Left renal pelvis (tissue), 4 donors: ENCODE data around the gene IDH2. TPM values are rescaled to one million over a fixed set of nuclear protein-coding genes. Genes with fewer than 3 reads are reported as not detected.

Source experiments
- DNase-seq, 4 donors: peaks; one replicate each; pipeline ENCODE4 v3.0.0-alpha.2; 2013; ENCODE audit warnings: low read depth in 4 of 4, low spot score in 3 of 4
- polyA plus RNA-seq, 4 donors: library from polyadenylated mRNA; unstranded; fragments of 120-200 nt; gene quantifications; one replicate each; pipeline ENCODE4 v1.2.1, GENCODE V29; 2013; ENCODE audit not compliant: insufficient read length in 4 of 4

IDH2 gene
- polyA plus RNA-seq, 4 donors: 81.7 to 201 (median 190) TPM

DNA sequence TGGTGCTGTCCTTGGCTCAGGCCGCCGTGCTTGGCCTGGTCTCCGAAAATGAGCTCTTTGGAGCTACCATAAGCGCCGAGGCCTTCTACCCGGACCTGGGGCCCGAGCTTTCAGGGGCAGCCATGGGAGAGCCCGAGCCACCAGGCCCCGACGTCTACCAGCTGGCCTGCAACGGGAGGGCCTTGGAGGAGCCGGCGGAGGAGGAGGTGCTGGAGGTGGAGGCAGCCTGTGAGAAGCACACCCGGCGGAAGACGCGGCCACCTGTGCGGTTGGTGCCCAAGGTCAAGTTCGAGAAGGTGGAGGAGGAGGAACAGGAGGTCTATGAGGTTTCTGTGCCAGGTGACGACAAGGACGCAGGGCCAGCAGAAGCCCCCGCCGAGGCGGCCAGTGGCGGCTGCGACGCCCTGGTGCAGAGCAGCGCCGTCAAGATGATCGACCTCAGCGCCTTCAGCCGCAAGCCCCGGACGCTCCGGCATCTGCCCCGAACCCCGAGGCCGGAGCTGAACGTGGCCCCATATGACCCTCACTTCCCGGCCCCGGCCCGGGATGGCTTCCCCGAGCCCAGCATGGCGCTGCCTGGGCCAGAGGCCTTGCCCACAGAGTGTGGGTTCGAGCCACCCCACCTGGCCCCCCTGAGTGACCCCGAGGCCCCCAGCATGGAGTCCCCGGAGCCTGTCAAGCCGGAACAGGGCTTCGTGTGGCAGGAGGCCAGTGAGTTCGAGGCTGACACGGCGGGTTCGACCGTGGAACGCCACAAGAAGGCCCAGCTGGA is 34.9 kb downstream of the IDH2 start:
- DNase-seq: no peak

DNA sequence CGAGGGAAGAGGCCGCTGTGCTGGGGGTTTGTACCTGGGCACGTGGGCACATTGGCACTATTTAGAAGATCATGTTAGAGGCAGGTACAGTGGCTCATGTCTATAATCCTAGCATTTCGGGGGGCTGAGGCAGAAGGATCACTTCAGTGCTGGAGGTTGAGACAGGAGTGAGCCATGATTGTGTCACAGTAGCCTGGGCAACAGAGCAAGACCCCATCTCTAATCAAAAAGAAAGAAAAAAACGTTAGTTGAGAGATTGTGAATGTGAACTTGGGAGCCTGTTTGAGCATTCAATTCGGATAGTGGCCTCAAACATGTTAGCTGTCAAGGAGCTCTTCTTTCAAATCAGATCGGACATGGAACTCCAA is 36.6 kb downstream of the IDH2 start:
- DNase-seq: no peak

DNA sequence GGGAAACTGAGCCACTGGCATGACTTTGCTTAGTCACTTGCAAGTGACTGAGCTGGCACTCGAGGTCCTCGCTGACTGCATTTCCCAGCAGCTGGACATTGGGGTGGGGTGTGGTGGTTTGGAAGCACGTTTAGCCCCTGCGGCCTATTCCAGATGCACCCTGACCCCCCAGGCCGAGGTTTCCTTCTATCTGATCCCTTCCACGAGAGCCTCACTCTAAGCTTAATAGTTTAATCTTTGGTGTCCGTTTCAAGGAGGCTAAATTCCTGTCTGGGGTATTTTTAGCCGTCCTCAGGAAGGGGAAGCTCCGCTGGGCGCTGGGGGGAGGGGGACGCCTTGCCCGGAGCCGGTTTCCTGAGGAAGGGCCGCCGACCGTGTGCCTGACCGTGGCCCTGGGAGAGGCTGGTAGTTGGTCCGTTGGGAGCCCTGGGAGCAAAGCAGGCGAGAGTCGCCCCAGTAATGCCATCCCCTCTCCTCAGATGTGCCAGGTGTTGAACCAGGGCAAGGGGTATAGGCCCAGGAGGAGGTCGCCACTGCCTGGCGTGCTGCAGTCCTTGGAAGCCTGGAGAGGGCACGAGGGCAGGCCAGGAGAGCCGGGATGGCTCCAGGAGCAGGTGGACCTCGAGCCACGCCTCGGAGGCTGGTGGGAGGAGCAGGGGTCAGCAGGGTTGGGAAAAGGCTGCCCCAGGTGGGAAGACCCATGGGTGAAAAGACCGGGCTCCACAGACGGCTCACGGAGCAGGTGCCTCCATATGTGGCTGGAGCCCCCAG is 37.2 kb downstream of the IDH2 start:
- no peak for DNase-seq

DNA sequence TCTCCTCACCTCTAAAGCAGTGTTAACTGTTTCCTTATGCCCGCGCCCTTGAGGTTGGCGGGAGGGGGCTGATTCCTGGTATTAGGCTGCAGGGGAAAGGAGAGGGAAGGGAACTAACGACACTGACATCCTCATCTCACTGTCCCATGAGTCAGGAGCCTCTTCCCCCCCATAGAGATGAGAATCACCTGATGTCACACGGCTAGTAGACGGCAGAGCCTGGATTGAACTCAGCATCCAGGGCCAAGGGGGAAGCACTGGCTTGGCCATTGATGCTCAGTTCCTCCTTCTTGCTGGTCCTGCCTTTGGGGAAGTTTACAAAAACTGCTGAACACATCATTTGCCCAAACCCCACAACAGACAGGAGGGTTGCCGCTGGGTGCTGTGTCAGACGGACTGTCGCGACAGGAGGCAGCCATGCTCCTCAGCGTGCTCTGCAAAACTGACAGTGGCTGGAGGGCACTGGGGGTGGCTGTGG is 38.5 kb downstream of the IDH2 start:
- no peak for DNase-seq

DNA sequence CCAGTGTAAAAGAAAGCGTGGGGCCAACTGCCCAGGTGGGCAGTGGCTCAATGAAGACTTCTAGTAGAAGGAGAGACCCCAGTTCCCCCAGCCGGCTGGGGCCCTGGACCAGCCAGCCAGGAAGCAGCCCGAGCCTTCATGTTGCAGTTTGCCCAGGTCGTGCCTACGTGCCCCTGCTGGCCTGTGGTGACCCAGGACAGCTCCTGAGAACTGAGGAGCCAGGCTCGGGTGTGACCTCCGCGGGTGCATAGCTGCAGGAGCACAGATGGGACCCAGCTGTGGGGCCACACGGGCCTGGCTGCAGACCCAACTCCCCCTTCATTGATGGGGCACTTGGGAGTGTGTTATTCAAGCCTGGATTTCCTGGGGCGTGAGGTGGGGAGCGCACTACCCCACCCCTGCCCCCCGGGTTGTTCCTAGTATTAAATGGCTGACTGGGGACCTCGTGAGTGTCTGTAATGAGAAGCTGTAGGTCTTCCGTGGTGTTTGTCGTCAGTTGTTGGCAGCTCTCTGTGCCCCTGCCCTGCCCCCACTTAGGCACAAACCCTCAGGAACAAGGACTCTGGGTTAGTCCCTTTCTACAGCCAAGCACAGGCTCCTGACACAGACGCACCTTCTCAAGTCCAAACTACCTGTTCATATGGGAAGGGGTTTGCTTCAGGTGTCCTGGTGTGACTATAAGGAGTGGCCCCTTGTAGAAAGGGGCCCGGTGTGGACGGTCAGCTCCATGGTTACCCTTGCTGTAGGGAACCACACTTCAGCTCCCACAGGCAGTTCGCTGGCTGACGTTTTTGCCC is 39.1 kb downstream of the IDH2 start:
- DNase-seq: no peak

DNA sequence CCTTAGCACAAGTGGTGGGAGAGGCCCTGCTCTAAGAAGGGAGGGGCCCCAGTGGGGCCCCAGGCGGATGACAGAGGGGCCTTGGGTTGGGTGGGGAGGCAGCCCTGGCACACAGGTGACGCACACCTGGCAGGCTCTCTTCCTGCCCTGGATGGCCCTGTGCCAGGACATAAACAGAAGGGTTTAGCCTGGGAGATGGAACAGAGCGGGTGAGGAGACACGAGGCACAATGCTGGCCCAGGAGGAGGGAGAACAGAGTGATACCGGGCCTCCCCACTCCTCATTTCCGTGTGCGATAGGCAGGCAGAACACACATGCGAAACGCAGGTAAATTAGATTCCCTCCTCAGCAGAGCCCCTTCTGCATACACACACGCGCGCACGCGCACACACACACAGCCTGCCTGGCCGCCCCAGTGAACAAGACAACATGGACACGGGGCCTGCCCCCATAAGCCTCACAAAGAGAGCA is 39.8 kb downstream of the IDH2 start:
- no peak for DNase-seq

DNA sequence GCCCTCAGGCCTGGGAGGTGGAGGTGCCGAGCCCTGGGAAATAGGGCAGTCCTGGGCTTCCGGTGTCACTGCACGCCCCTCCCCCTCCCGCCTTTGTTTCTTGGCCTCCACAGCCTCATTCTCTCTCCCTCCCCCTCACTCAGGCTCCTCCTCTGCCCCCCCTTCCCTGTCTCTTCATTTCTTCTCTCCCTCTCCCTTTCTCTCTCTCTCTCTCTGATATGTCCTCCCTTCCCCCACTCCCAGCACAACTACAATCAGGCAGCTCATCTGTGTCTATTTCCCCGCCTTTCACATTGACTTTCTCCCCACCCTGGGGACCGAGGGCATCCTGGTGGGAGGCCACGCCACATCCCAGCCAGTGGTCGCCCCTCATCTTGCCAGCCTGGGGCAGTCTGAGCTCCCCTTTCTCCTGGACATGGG is 40.2 kb downstream of the IDH2 start:
- DNase-seq: no peak

DNA sequence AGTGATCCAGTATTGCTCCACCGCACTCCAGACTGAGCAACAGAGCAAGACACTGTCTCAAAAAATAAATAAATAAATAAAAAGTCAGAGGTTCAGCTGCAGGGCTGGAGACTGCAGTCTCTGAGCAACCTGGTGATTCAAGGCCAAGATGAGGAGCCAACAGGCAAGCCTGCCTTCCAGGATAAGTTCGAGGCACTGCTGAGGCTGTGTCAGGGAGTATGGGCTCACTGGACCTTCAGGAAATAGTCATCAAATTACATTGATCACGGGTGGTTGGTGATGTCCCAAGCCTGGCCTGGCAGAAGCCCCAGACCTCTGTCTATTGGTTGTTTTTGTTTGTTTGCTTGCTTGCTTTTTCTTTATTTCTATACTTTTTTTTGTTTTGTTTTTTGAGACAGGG is 41.5 kb downstream of the IDH2 start:
- DNase-seq: no peak

DNA sequence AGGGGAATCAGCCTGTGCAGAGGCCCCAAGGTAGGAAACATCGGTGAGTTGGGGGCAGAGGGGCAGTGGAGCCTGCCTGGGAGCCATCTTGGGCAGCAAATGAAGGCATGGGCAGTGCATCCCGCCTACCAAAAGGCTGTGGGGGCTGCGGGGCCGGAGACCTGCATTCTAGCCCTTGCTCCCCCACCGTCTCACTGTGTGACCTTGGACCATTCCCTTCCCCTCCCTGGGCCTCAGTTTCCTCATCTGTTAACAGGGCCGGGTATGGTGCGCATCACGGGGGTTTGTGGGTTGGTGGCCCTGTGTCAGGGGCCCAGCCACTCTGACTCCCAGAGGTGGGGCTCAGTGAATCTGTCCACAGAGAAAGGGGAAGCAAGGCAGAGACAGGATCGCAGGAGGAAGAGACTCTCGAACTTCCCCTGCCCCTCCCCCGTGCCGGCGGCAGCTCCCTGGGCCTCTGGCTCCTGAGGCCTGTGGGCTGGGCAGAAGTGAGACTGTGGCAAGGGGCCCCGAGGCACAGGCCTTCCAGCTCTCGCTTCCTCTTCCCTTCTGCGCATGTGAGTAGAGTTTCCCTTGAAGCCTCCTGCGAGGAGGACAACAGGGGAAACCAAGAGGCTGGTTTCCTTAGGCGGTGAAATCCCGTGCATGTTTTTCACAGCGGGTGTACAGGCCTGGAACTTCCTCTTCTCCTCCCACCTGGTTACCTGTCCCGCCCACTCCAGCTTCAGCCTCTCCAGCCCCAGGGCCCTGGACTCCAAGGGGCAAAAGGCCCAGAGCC is 42.9 kb downstream of the IDH2 start:
- no peak for DNase-seq

DNA sequence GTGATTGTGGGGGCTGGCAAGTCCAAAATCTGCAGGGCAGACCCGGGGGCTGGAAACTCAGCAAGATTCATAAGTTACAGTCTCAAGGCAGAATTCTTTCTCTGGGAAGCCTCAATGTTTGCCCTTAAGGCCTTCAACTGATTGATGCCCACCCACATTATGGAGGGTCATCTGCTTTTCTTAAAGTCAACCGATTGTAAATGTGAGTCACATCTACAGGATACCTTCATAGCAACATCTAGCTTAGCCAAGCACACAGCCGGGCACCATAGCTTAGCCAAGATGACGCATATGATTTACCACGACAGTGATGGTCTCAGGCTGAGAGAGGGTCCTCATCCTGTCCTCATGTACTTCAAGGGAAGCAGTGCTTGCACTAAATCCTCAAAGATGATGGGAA is 43.5 kb downstream of the IDH2 start:
- DNase-seq: no peak

DNA sequence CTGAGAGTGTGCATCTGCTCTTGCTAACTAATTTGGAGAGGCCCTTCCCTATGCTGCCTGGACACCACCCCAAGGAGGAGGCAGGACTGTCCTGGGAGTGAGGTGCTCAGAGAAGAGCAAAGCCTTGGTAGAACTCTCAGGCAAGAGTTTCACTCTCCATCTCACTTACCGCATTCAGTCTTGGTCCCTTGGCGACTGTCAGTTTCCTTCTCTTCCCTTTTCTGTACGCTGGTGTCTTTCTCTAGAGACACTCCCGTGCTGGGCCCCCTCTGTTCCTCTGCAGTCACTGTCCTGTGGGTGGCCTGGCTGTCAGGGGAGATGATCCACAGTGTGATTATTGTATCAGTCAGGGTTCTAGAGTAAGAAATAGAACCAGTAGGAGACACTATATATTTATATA is 44.0 kb downstream of the IDH2 start:
- DNase-seq: no peak

DNA sequence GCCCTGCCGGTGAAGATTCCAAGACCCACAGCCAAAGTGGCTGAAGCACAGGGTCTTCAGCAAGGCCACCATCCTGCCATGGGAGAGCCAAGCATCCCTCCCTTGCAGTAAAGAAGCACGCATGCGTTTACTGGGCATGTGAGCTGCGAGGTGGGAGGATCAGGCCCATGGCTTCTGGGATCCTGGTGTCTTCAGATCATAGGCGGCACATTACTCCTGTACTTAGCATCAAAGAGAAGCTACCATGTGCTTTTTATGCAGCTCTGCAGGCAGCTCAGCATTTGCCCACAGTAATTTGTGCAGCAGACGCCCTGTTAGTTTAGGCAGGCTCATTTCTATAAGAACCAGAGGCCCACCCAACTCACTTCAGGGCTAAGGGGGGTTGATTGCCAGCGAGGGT is 45.7 kb downstream of the IDH2 start:
- no peak for DNase-seq

DNA sequence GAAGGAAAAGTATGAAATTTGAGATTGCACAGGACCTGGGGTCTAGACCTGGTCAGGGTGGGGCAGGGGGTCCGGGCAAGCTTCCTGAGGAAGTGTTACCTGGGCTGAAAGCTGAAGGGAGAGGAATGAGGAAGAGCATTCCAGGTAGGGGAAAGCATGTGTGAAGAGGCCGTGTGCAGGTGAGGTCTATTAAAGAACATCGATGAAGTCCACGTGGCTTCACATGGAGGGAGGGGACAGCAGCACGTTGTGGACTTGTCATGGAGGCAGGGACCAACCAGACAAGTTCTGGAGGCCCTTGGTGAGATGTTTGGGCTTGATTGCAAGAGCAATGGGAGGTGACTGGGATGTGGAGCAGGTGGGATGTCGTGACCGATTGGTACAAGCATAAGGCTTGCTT is 47.1 kb downstream of the IDH2 start:
- DNase-seq: no peak

DNA sequence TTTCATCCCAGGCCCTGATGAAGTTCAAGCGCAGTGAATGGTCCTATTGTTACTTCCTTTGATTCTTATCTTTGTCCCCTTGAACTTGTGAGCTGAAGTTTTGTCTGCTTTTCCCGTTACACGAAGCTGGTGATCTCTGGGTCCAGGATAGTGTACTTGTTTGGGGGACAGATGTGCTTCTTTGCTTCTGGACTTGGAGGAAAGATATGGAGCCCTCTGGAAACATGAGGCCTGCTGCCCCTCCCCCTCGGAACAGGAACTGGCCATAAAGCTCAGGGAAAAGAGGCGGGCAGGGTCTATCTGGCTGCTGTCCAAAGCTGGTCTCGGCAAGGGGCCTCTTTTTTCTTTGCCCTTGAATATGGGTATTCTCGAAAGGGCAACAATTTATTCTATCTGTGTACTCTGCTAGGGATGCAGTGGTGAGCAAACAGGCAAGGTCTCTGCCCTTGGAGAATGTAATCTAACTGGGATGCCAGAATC is 47.6 kb downstream of the IDH2 start:
- no peak for DNase-seq

DNA sequence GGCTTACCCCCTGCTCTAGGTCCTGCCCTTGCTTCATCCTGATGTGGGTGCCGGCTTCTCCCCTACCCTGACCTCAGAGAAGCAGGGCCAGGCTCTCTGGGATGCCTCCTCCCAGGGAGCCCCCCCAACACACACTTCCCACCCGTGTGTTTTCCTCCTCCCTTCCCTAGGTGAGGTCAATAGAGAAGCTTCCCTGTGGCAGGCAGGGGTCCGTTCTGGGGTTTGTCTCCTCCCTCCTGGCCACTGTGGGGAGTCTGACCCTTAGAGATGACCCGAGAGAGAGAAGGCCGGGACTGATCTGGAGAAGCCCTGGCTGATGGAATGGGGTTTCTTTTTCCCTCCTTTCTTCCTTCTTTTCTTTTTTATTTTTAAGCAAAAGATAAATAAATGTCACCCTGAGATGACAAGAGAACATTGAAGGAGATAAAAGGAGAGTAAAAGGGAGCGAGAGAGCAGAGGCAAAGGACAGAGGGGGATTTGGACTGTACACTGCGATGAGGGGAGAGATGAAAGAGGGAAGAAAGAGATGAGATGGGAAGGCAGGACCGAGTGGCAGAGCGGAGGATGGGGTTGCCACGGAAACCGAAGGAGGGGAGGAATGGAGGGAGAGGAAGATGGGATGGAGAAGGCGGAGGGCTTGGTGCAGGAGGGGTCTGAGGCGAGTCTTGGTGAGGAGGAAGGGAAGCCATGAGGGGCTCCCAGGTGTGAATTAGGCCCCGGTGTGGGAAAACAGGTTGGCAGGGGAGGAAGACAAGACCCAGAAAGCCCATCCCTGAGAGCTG is 48.4 kb downstream of the IDH2 start:
- no peak for DNase-seq

DNA sequence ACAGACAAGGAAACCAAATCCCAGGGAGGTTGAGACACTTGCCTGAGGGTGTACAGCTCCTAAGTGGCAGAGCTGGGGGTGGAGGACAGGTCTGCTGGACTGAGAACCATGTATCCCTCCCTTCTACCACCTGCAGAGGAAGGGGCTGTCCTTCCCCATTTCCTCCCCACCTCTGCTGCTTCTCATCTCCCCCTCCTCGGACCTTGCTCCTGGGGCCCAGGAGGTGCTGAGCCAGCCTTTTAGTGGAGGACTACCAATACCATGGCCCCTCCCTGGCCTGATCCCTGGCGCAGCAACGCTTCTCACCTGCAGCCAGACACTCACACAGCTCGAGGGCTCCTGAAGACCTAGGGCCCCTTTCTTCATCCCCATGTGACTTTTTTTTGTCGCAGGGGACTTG is 50.4 kb downstream of the IDH2 start:
- no peak for DNase-seq

DNA sequence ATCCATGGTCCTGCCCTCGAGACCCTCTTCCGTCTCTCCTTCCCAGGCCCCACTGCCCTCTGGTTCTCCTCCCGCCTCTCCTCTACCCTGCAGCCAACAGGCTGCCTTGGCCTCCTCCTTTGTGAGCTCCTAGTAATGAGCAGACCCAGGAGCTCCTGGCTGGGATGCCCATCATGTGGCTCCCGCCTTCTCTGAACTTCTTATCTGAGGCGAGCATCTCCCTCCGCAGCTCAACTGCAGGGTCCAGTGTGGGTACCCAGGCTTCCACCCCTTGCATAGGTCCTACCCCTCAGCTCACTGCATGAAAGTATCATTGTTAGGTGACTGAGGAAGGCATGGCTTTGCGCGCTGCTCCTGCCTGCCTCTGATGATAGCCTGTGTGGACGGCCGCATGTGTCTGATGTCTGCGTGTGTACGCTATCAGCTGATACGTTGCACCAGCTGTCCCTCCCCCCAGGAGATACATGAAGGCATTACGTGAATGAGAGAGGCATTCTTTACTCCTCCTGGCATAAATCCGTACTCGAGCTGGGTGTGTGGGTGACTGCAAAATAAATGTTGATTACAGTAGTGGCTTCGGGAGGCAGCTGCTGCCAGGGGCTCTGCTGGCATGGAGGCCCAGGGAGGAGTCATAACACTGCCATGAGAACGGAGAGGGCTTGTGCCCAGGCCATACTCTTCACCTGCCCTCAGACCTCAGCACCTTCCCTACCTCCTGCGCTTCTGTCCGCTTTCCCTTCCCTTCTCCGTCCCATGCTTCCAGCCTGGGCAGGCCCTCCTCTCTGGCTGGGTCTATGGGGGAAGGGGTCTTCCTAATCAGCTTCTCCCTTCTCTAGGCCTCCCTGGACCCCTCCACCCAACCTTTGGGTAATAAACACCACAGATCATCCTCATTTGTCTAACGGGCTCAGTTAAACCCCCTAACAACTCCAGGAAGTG is 52.3 kb downstream of the IDH2 start:
- no peak for DNase-seq

DNA sequence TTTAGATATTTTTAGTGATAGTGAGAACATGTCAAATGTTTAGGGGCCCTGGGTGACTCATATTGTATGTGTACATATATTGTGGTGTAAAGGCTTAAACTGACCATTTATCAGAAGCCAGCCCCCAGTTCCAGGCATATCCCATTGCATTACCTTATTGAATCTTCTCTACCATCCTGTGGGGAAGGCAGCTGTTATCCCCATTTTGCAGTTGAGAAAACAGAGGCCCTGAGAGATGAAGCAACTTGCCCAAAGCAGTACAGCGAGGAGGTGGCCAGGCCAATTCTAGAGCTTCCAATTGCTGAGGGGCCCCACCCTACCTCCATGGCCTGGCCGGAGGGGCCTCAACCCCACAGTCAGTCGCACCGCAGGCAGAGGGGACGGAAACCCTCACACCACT is 53.2 kb downstream of the IDH2 start:
- DNase-seq: no peak
